ENCODE results near the gene NIPAL3.
A peak's percentile ranks its signal among the peaks of the same experiment; 100 is the strongest.
"Not testable (repeated sequence)": the region's sequence is repeated elsewhere in the genome, so short reads cannot be mapped to it uniquely, and the experiment has no call there.

Gene NIPAL3

GRCh38 chr1:24450316-24450715, 34.7 kb downstream of the NIPAL3 start:
- H3K27ac Mint-ChIP-seq: no peak overlapping the region
- no peak overlapping the region for H3K4me3 Mint-ChIP-seq
- no peak for DNase-seq
- H3K36me3 Mint-ChIP-seq (ENCODE audit: low read depth): peaks cover 91% of the 10 kb centered on the region
- H3K27me3 Mint-ChIP-seq: no peaks in the 10 kb centered on the region
- peaks cover 12% of the 10 kb centered on the region for H3K4me1 Mint-ChIP-seq (ENCODE audit: low read depth)
- no peaks in the 10 kb centered on the region for H3K9me3 Mint-ChIP-seq

- no peak overlapping the region for H3K4me3 Mint-ChIP-seq
- no peaks in the 10 kb centered on the region for H3K9me3 Mint-ChIP-seq
- no peaks in the 10 kb centered on the region for H3K27me3 Mint-ChIP-seq
- no peak for DNase-seq
- no peak overlapping the region for H3K27ac Mint-ChIP-seq
- H3K36me3 Mint-ChIP-seq (ENCODE audit: low read depth): peaks cover 92% of the 10 kb centered on the region
- H3K4me1 Mint-ChIP-seq (ENCODE audit: low read depth): peaks cover 12% of the 10 kb centered on the region
Observed at GRCh38 chr1:24450857-24451397, 35.3 kb downstream of the NIPAL3 start.

GRCh38 chr1:24451746-24452145, 36.1 kb downstream of the NIPAL3 start:
- Mint-ChIP-seq H3K4me3 (no peak overlapping the region), H3K27me3 (no peaks in the 10 kb centered on the region), H3K36me3 (ENCODE audit: low read depth) (peaks cover 87% of the 10 kb centered on the region), H3K4me1 (ENCODE audit: low read depth) (peaks cover 12% of the 10 kb centered on the region), H3K27ac (peak overlapping the region; percentile 30), H3K9me3 (no peaks in the 10 kb centered on the region)
- no peak for DNase-seq

- H3K27me3 Mint-ChIP-seq: no peaks in the 10 kb centered on the region
- no peak overlapping the region for H3K4me3 Mint-ChIP-seq
- H3K27ac Mint-ChIP-seq: no peak overlapping the region
- H3K4me1 Mint-ChIP-seq (ENCODE audit: low read depth): peaks cover 12% of the 10 kb centered on the region
- no peaks in the 10 kb centered on the region for H3K9me3 Mint-ChIP-seq
- DNase-seq: no peak
- peaks cover 88% of the 10 kb centered on the region for H3K36me3 Mint-ChIP-seq (ENCODE audit: low read depth)
Observed at GRCh38 chr1:24452922-24453485, 37.4 kb downstream of the NIPAL3 start.

GRCh38 chr1:24454673-24455072, 39.1 kb downstream of the NIPAL3 start:
- DNase-seq: no peak
- Mint-ChIP-seq H3K4me1 (ENCODE audit: low read depth) (peaks cover 13% of the 10 kb centered on the region), H3K27ac (peak overlapping the region; percentile 45), H3K9me3 (no peaks in the 10 kb centered on the region), H3K36me3 (ENCODE audit: low read depth) (peaks cover 92% of the 10 kb centered on the region), H3K4me3 (no peak overlapping the region), H3K27me3 (no peaks in the 10 kb centered on the region)

- Mint-ChIP-seq H3K27me3 (no peaks in the 10 kb centered on the region), H3K9me3 (no peaks in the 10 kb centered on the region), H3K4me3 (no peak overlapping the region), H3K4me1 (ENCODE audit: low read depth) (peaks cover 13% of the 10 kb centered on the region), H3K36me3 (ENCODE audit: low read depth) (peaks cover 92% of the 10 kb centered on the region), H3K27ac (no peak overlapping the region)
- DNase-seq: no peak
Observed at GRCh38 chr1:24455272-24455671, 39.7 kb downstream of the NIPAL3 start.

- Mint-ChIP-seq H3K27ac (no peak overlapping the region), H3K27me3 (no peaks in the 10 kb centered on the region), H3K36me3 (ENCODE audit: low read depth) (peaks cover 91% of the 10 kb centered on the region), H3K9me3 (peaks cover 9% of the 10 kb centered on the region), H3K4me3 (no peak overlapping the region), H3K4me1 (ENCODE audit: low read depth) (peaks cover 19% of the 10 kb centered on the region)
- DNase-seq: no peak
Observed at GRCh38 chr1:24457866-24458265, 42.3 kb downstream of the NIPAL3 start.

GRCh38 chr1:24459551-24460266, 44.1 kb downstream of the NIPAL3 start:
- Mint-ChIP-seq H3K27me3 (no peaks in the 10 kb centered on the region), H3K4me1 (ENCODE audit: low read depth) (peaks cover 33% of the 10 kb centered on the region), H3K4me3 (no peak overlapping the region), H3K9me3 (peaks cover 9% of the 10 kb centered on the region), H3K36me3 (ENCODE audit: low read depth) (peaks cover 91% of the 10 kb centered on the region), H3K27ac (peak overlapping the region; percentile 50)
- DNase-seq: no peak

- Mint-ChIP-seq H3K36me3 (ENCODE audit: low read depth) (peaks cover 95% of the 10 kb centered on the region), H3K4me1 (ENCODE audit: low read depth) (peaks cover 40% of the 10 kb centered on the region), H3K27ac (peak overlapping the region; percentile 7)
- H3K4me3 Mint-ChIP-seq, H3K27me3 Mint-ChIP-seq, DNase-seq, H3K9me3 Mint-ChIP-seq: not testable (repeated sequence)
Observed at GRCh38 chr1:24462128-24462527, 46.5 kb downstream of the NIPAL3 start.

- H3K4me1 Mint-ChIP-seq (ENCODE audit: low read depth): peaks cover 44% of the 10 kb centered on the region
Observed at GRCh38 chr1:24463776-24464735, 48.5 kb downstream of the NIPAL3 start.

GRCh38 chr1:24465099-24465498, 49.5 kb downstream of the NIPAL3 start:
- no peaks in the 10 kb centered on the region for H3K27me3 Mint-ChIP-seq
- H3K9me3 Mint-ChIP-seq: peaks cover 9% of the 10 kb centered on the region
- peaks cover 89% of the 10 kb centered on the region for H3K36me3 Mint-ChIP-seq (ENCODE audit: low read depth)
- no peak overlapping the region for H3K4me3 Mint-ChIP-seq
- H3K27ac Mint-ChIP-seq: peak overlapping the region; percentile 23
- DNase-seq: no peak
- H3K4me1 Mint-ChIP-seq (ENCODE audit: low read depth): peaks cover 36% of the 10 kb centered on the region

More at GRCh38 chr1:24463776-24464735, 48.5 kb downstream of the NIPAL3 start:
- H3K27me3 Mint-ChIP-seq: no peaks in the 10 kb centered on the region
- no peak overlapping the region for H3K4me3 Mint-ChIP-seq
- no peak for DNase-seq
- peaks cover 9% of the 10 kb centered on the region for H3K9me3 Mint-ChIP-seq
- H3K27ac Mint-ChIP-seq: peak overlapping the region; percentile 72
- peaks cover 90% of the 10 kb centered on the region for H3K36me3 Mint-ChIP-seq (ENCODE audit: low read depth)

GRCh38 chr1:24465638-24466037, 50.0 kb downstream of the NIPAL3 start:
- Mint-ChIP-seq H3K4me3 (no peak overlapping the region), H3K9me3 (peaks cover 8% of the 10 kb centered on the region), H3K27me3 (no peaks in the 10 kb centered on the region), H3K36me3 (ENCODE audit: low read depth) (peaks cover 88% of the 10 kb centered on the region), H3K4me1 (ENCODE audit: low read depth) (peaks cover 36% of the 10 kb centered on the region), H3K27ac (peak overlapping the region; percentile 12)
- no peak for DNase-seq

GRCh38 chr1:24468685-24469316, 53.2 kb downstream of the NIPAL3 start:
- peaks cover 73% of the 10 kb centered on the region for H3K36me3 Mint-ChIP-seq (ENCODE audit: low read depth)
- H3K9me3 Mint-ChIP-seq: no peaks in the 10 kb centered on the region
- H3K4me1 Mint-ChIP-seq (ENCODE audit: low read depth): peaks cover 26% of the 10 kb centered on the region
- H3K27ac Mint-ChIP-seq: no peak overlapping the region
- H3K4me3 Mint-ChIP-seq: no peak overlapping the region
- no peaks in the 10 kb centered on the region for H3K27me3 Mint-ChIP-seq
- no peak for DNase-seq

- Mint-ChIP-seq H3K27ac (peak overlapping the region; percentile 52), H3K27me3 (no peaks in the 10 kb centered on the region)
Observed at GRCh38 chr1:24470592-24470991, 55.0 kb downstream of the NIPAL3 start.

More at GRCh38 chr1:24470592-24470991, 55.0 kb downstream of the NIPAL3 start:
- Mint-ChIP-seq H3K4me1 (ENCODE audit: low read depth) (peaks cover 14% of the 10 kb centered on the region), H3K36me3 (ENCODE audit: low read depth) (peaks cover 55% of the 10 kb centered on the region), H3K9me3 (no peaks in the 10 kb centered on the region), H3K4me3 (no peak overlapping the region)
- no peak for DNase-seq
